ENCODE measurements around the gene KIAA1671. TPM values are rescaled to one million over a fixed set of nuclear protein-coding genes. Genes with fewer than 3 reads are reported as not detected.

The KIAA1671 gene
- total and polyA plus RNA-seq, 2 of the 4 experiments (the other 2 are of a cell fraction) = 0.02 TPM; not detected in 1

DNA sequence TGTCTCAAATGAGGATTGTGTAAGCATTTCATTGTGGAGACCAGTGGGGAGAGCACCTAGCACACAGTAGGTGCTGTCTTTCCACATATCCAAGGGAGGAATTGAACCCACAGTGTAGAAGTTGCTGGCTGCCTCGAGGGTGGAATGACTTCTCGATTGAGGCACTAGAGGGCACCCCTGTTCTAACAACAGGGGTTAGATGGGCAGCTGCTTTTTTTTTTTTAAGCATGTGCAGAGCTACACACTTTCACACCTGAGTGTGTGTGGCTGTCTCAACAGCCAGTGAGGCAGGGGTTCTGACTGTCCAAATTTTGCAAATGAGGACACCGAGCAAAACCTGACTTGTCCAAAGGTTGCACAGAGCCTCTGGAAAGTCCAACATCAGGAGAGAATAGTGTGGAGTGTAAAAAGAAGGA is 128.9 kb downstream of the KIAA1671 start:
- no peak overlapping the region for H3K4me2 ChIP-seq (ENCODE audit: low read depth, low read length)
- no peak overlapping the region for H2AK9ac ChIP-seq (replicated peaks; ENCODE audit: low read depth, low read length, poor library complexity)
- CTCF ChIA-PET = interaction anchor here (0.5 kb wide), 1 partner anchor 1251 kb away, joined by 4 read pairs; no protein-coding TSS in a partner anchor
- no peak overlapping the region for H4K8ac ChIP-seq (ENCODE audit: low read depth in 2 of 2, low read length in 2 of 2)
- no peaks in the 10 kb centered on the region for H3K36me3 ChIP-seq (ENCODE audit: control insufficient read depth, insufficient read depth, low read length)
- H3K23ac ChIP-seq (ENCODE audit: low read depth, low read length) = no peak overlapping the region
- intact Hi-C loops (cut with micrococcal nuclease) = no loop called here
- no peak overlapping the region for H2BK20ac ChIP-seq (ENCODE audit: low read depth, low read length)
- no peaks in the 10 kb centered on the region for H3K9me1 ChIP-seq (ENCODE audit: insufficient read depth, low read length)
- no peak overlapping the region for H2AK5ac ChIP-seq (ENCODE audit: low read depth, low read length)
- no peak overlapping the region for H3K4me3 ChIP-seq (ENCODE audit: insufficient read depth, low read depth, low read length)
- H3K27me3 ChIP-seq (ENCODE audit: control insufficient read depth, insufficient read depth, low read length) = no peaks in the 10 kb centered on the region
- H4K91ac ChIP-seq (ENCODE audit: insufficient read depth, low read depth, low read length) = no peak overlapping the region
- no peak overlapping the region for H2BK5ac ChIP-seq (ENCODE audit: low read depth, low read length, poor library complexity, severe bottlenecking)
- no peaks in the 10 kb centered on the region for H4K20me1 ChIP-seq (ENCODE audit: insufficient read depth, low read length)
- WGBS, 2 experiments (ENCODE audit: extremely low coverage in 2 of 2, insufficient read length in 1 of 2) = 13% methylated on average over 3 of the region's 3 CpGs; no CpG with 5 or more reads in 1 of the 2 experiments
- H2AFZ ChIP-seq (replicated peaks; ENCODE audit: low read length, poor library complexity) = no peak overlapping the region
- H4K5ac ChIP-seq (ENCODE audit: low read depth, low read length) = no peak overlapping the region
- H3K27ac ChIP-seq (ENCODE audit: insufficient read depth, low read length) = no peak overlapping the region
- BruUV-seq (replicated peaks) = no TSS peak
- TF ChIP-seq CHD1 (IDR thresholded peaks at IDR 0.05; ENCODE audit: low read depth, low read length) (no peak), RFX5 (IDR thresholded peaks at IDR 0.05; ENCODE audit: low read depth, low read length) (no peak), NFE2L2 (IDR thresholded peaks at IDR 0.05; ENCODE audit: low read depth, low read length) (no peak), RCOR1 (IDR thresholded peaks at IDR 0.05; ENCODE audit: insufficient replicate concordance, low read length) (no peak), BHLHE40 (IDR thresholded peaks at IDR 0.05; ENCODE audit: low read depth, low read length) (peak; percentile 60; the same call in 1 of the 2 replicates), CEBPB (IDR thresholded peaks at IDR 0.05; ENCODE audit: low read depth, low read length) (no peak), MXI1 (IDR thresholded peaks at IDR 0.05; ENCODE audit: borderline replicate concordance, low read depth, low read length) (no peak), SMC3 (IDR thresholded peaks at IDR 0.05; ENCODE audit: low read depth, low read length) (no peak)
- TF ChIP-seq, protein P1, sequence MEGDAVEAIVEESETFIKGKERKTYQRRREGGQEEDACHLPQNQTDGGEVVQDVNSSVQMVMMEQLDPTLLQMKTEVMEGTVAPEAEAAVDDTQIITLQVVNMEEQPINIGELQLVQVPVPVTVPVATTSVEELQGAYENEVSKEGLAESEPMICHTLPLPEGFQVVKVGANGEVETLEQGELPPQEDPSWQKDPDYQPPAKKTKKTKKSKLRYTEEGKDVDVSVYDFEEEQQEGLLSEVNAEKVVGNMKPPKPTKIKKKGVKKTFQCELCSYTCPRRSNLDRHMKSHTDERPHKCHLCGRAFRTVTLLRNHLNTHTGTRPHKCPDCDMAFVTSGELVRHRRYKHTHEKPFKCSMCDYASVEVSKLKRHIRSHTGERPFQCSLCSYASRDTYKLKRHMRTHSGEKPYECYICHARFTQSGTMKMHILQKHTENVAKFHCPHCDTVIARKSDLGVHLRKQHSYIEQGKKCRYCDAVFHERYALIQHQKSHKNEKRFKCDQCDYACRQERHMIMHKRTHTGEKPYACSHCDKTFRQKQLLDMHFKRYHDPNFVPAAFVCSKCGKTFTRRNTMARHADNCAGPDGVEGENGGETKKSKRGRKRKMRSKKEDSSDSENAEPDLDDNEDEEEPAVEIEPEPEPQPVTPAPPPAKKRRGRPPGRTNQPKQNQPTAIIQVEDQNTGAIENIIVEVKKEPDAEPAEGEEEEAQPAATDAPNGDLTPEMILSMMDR (conservative IDR thresholded peaks at IDR 0.05; ENCODE audit: low read depth, low read length) = peak; percentile 24; the same call in 1 of the 2 replicates
- peak; percentile 4 for DNase-seq
- no peaks in the 10 kb centered on the region for H3K79me1 ChIP-seq (ENCODE audit: low read depth in 1 of 2, low read length in 2 of 2)
- no peak overlapping the region for H2BK15ac ChIP-seq (ENCODE audit: low read depth, low read length)
- H3K9me3 ChIP-seq (ENCODE audit: control insufficient read depth, insufficient read depth, low read length) = no peaks in the 10 kb centered on the region
- H3K14ac ChIP-seq (replicated peaks; ENCODE audit: low read depth, low read length) = no peak overlapping the region
- no peak overlapping the region for H2BK120ac ChIP-seq (ENCODE audit: low read depth, low read length)
- H3K56ac ChIP-seq (ENCODE audit: extremely low read depth, insufficient read depth, low read length) = no peak overlapping the region
- no peaks in the 10 kb centered on the region for H3K4me1 ChIP-seq (ENCODE audit: control insufficient read depth, insufficient read depth, low read length)
- no peak overlapping the region for H3K4ac ChIP-seq (ENCODE audit: low read depth, low read length)
- H3K9ac ChIP-seq (ENCODE audit: low read depth, low read length) = no peak overlapping the region
- POLR2A ChIA-PET (ENCODE audit: unreplicated experiment) = no interaction called here
- peak; percentile 35; the same call in 1 of the 2 replicates for ATAC-seq (ENCODE audit: low read depth)
- dilution Hi-C loops (cut with HindIII; ENCODE audit: low sequenced_read_pairs, unreplicated experiment) = no loop called here
- H3K18ac ChIP-seq (ENCODE audit: low read depth, low read length) = no peak overlapping the region
- in situ Hi-C loops (cut with MboI; ENCODE audit: low sequenced_read_pairs) = loop anchor here (10.0 kb wide), 1 partner anchor 57 kb away; no protein-coding TSS in a partner anchor
